SU-DHL-6 (cell line): ENCODE data around the gene POLK.

Experiments used
- H2AFZ ChIP-seq: fragments of 200-600 bp; sonication (generic); 2 replicates; pipeline ENCODE4 v1.6.1; 2014; ENCODE audit warnings: low read depth, mild to moderate bottlenecking, moderate library complexity, mixed read lengths, antibody characterized with exemption, low read length; ENCODE audit not compliant: severe bottlenecking
- H3F3A ChIP-seq: fragments of 200-600 bp; shearing (Covaris generic); 2 replicates; pipeline ENCODE4 v1.6.0; 2016; ENCODE audit warnings: antibody characterized with exemption, mild to moderate bottlenecking; ENCODE audit not compliant: insufficient read depth
- H3K27ac ChIP-seq: fragments of 200-600 bp; sonication (generic); 2 replicates; pipeline ENCODE4 v1.5.1; 2016; ENCODE audit warnings: low read depth, mild to moderate bottlenecking, low read length, moderate library complexity, mixed read lengths
- H3K27me3 ChIP-seq: fragments of 200-600 bp; sonication (generic), shearing (Covaris generic); 2 replicates; pipeline ENCODE4 v1.6.0; 2014; ENCODE audit warnings: mild to moderate bottlenecking, low read length
- H3K36me3 ChIP-seq: fragments of 200-600 bp; sonication (generic); 2 replicates; pipeline ENCODE4 v1.6.1; 2014; ENCODE audit warnings: mild to moderate bottlenecking, low read length, mixed read lengths
- H3K4me2 ChIP-seq: fragments of 300-600, 200-600 bp; shearing (Covaris generic), sonication (generic); 2 replicates; pipeline ENCODE4 v1.6.0; 2014; ENCODE audit warnings: low read length, low read depth, mild to moderate bottlenecking; ENCODE audit not compliant: poor library complexity, severe bottlenecking
- H3K4me3 ChIP-seq: fragments of 200-600 bp; sonication (generic); 2 replicates; pipeline ENCODE4 v1.5.1; 2014; ENCODE audit warnings: antibody characterized with exemption, low read length, mild to moderate bottlenecking, mixed read lengths; ENCODE audit not compliant: insufficient read depth, poor library complexity, severe bottlenecking
- H3K79me2 ChIP-seq: fragments of 200-600 bp; sonication (generic); 2 replicates; pipeline ENCODE4 v1.6.1; 2014; ENCODE audit warnings: mild to moderate bottlenecking, low read length, moderate library complexity; ENCODE audit not compliant: insufficient read depth
- H3K9ac ChIP-seq: fragments of 200-600 bp; sonication (generic); 2 replicates; pipeline ENCODE4 v1.7.0; 2014; ENCODE audit warnings: mild to moderate bottlenecking, low read length
- H3K9me2 ChIP-seq: fragments of 200-600 bp; sonication (generic); replicated peaks from 2 replicates; pipeline ENCODE4 v1.6.1; 2014; ENCODE audit warnings: low read length; ENCODE audit not compliant: insufficient read depth
- H3K9me3 ChIP-seq: fragments of 200-600 bp; sonication (generic); 2 replicates; pipeline ENCODE4 v1.6.1; 2014; ENCODE audit warnings: low read length, mixed read lengths; ENCODE audit not compliant: insufficient read depth
- H4K20me1 ChIP-seq: fragments of 200-600 bp; sonication (generic); 2 replicates; pipeline ENCODE4 v1.6.1; 2014; ENCODE audit warnings: low read depth, mild to moderate bottlenecking, antibody characterized with exemption, low read length, moderate library complexity, mixed read lengths
- EZH2phosphoT487 ChIP-seq: fragments of 200-600 bp; sonication (generic), shearing (Covaris generic); conservative IDR thresholded peaks from 2 replicates; pipeline ENCODE4 v1.6.1; 2018; ENCODE audit warnings: mild to moderate bottlenecking, antibody characterized with exemption, low read length, moderate library complexity, mixed read lengths
- TF ChIP-seq, protein P1 (sequence below): fragments of 200-600 bp; sonication (generic); IDR thresholded peaks from one replicate; pipeline ENCODE4 v1.5.1; 2017; ENCODE audit warnings: antibody characterized with exemption, mild to moderate bottlenecking, low read length, moderate library complexity; ENCODE audit not compliant: insufficient read depth, poor library complexity, severe bottlenecking

Gene POLK

DNA sequence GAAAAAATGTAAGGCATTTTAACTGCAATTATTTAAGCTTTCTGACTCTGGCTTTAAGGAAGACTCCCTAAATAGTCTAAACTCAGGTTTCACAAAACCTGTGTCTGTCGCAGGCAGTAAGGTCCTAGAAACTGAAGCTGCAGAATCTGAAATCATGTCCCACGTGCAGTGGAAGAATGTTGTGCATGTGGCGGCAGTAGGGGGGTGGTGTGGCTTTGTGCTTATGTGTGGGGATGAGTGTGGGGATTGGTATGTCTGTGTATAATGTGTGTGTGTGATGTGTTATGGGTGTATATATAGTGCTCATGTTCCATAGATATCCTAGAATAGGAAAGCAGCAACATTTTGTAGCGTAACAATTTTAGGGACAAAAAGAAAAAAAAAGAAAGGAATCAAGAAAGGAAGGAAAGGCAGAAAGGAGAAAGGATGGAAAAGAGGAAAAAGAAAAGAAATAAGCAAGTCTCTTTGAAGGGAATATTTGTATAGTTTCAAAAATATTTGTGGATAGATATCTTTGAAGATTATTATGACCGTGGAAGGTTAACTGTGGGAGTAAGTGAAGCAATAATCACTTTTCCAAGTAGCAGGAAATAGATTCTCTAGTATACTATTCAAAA lies 106.2 kb downstream of the POLK start:
- Histone ChIP-seq H3K79me2 (no peaks in the 10 kb centered on the region), H3K27ac (no peak overlapping the region)

DNA sequence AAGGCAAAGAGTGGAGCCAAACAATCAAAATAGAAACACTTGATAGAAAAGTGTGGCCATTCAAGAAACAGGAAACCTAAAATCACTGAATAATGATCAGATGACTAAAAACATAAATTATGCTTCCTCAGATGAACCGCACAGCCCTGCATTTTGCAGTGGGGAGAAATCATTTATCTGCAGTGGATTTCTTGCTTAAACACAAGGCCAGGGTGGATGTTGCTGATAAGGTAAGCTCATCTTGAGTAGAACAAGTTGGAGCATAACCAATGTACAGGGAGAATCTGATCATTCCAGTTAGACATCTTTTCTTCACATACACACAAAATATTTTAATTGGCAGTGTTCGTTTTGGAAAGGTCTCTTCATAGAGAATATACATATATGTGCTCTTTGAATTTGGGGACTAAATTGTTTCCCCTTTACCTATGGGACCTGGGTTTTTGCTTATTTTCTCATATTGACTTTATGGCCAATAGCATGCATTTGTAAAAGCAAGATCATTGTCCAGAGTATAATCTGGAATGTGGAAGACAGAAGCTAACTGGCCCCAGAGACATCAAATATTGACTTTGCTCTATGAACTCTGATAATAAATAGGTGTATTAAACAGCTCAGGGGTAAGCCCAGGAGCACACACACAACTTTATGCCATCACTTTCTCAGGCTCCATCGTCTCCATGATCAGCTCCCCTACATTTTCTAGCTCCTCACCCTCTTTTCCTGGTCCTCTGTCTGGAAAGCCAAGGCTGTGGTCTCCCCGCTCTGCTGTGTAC lies 108.7 kb downstream of the POLK start:
- H3K9ac ChIP-seq = no peak overlapping the region
- H3K9me3 ChIP-seq = no peaks in the 10 kb centered on the region
- H2AFZ ChIP-seq = no peak overlapping the region
- H3F3A ChIP-seq = no peaks in the 10 kb centered on the region
- H3K4me2 ChIP-seq = no peak overlapping the region
- no peaks in the 10 kb centered on the region for H3K79me2 ChIP-seq
- H3K4me3 ChIP-seq = no peak overlapping the region
- H3K27ac ChIP-seq = no peak overlapping the region
- H3K36me3 ChIP-seq = no peaks in the 10 kb centered on the region
- no peaks in the 10 kb centered on the region for H3K9me2 ChIP-seq
- H4K20me1 ChIP-seq = no peaks in the 10 kb centered on the region
- TF ChIP-seq, protein P1, sequence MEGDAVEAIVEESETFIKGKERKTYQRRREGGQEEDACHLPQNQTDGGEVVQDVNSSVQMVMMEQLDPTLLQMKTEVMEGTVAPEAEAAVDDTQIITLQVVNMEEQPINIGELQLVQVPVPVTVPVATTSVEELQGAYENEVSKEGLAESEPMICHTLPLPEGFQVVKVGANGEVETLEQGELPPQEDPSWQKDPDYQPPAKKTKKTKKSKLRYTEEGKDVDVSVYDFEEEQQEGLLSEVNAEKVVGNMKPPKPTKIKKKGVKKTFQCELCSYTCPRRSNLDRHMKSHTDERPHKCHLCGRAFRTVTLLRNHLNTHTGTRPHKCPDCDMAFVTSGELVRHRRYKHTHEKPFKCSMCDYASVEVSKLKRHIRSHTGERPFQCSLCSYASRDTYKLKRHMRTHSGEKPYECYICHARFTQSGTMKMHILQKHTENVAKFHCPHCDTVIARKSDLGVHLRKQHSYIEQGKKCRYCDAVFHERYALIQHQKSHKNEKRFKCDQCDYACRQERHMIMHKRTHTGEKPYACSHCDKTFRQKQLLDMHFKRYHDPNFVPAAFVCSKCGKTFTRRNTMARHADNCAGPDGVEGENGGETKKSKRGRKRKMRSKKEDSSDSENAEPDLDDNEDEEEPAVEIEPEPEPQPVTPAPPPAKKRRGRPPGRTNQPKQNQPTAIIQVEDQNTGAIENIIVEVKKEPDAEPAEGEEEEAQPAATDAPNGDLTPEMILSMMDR = no peak
- TF ChIP-seq EZH2phosphoT487 = no peak
- H3K27me3 ChIP-seq = no peaks in the 10 kb centered on the region

More for the DNA sequence above, 106.2 kb downstream of the POLK start:
- no peak overlapping the region for H2AFZ ChIP-seq
- TF ChIP-seq EZH2phosphoT487 = no peak
- TF ChIP-seq, protein P1 = no peak
- H3K27me3 ChIP-seq = no peaks in the 10 kb centered on the region
- H3K36me3 ChIP-seq = no peaks in the 10 kb centered on the region
- no peak overlapping the region for H3K4me2 ChIP-seq
- H3K9ac ChIP-seq = no peak overlapping the region
- no peaks in the 10 kb centered on the region for H3F3A ChIP-seq
- no peaks in the 10 kb centered on the region for H3K9me2 ChIP-seq
- no peaks in the 10 kb centered on the region for H3K9me3 ChIP-seq
- no peaks in the 10 kb centered on the region for H4K20me1 ChIP-seq
- no peak overlapping the region for H3K4me3 ChIP-seq

DNA sequence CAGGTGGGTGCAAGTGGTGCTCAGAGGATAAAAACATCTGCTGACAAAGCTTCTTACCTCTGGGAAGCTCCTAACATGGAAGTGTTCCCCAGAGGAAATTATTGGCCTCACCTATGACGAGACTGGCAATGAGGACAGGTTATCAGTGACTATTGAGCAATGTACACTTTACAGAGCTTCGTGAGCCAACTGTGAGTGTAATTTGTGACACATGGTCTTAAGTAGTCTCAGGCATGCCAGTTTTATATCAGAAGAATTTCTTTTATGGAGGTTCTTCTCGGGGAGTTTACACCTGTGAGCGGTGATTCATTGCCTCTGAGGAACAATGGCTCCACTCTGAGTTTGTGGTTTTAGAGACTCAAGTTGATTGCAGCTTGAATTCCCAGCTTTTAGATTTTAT lies 110.9 kb downstream of the POLK start:
- H3K9me3 ChIP-seq = no peaks in the 10 kb centered on the region
- no peak overlapping the region for H3K27ac ChIP-seq
- H3K79me2 ChIP-seq = no peaks in the 10 kb centered on the region
- H3K4me3 ChIP-seq = no peak overlapping the region
- no peak for TF ChIP-seq EZH2phosphoT487
- TF ChIP-seq, protein P1 = no peak
- H3K9me2 ChIP-seq = no peaks in the 10 kb centered on the region
- H3K36me3 ChIP-seq = no peaks in the 10 kb centered on the region
- no peaks in the 10 kb centered on the region for H3K27me3 ChIP-seq
- no peaks in the 10 kb centered on the region for H4K20me1 ChIP-seq
- H3F3A ChIP-seq = no peaks in the 10 kb centered on the region
- no peak overlapping the region for H3K9ac ChIP-seq
- H3K4me2 ChIP-seq = no peak overlapping the region
- H2AFZ ChIP-seq = no peak overlapping the region
